Measurements from ENCODE around the gene SMIM41.

GRCh38 chr12:52058631-52059361 lies 20.7 kb upstream of the SMIM41 start:
- TF ChIP-seq, protein P1, sequence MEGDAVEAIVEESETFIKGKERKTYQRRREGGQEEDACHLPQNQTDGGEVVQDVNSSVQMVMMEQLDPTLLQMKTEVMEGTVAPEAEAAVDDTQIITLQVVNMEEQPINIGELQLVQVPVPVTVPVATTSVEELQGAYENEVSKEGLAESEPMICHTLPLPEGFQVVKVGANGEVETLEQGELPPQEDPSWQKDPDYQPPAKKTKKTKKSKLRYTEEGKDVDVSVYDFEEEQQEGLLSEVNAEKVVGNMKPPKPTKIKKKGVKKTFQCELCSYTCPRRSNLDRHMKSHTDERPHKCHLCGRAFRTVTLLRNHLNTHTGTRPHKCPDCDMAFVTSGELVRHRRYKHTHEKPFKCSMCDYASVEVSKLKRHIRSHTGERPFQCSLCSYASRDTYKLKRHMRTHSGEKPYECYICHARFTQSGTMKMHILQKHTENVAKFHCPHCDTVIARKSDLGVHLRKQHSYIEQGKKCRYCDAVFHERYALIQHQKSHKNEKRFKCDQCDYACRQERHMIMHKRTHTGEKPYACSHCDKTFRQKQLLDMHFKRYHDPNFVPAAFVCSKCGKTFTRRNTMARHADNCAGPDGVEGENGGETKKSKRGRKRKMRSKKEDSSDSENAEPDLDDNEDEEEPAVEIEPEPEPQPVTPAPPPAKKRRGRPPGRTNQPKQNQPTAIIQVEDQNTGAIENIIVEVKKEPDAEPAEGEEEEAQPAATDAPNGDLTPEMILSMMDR (IDR thresholded peaks at IDR 0.05): no peak
- no peak for TF ChIP-seq POLR2A (IDR thresholded peaks at IDR 0.05)
